Measurements from ENCODE around the gene SPANXA1.
"Not testable (repeated sequence)": the region's sequence is repeated elsewhere in the genome, so short reads cannot be mapped to it uniquely, and the experiment has no call there.

SPANXA1 gene

GRCh38 chrX:141584638-141585037 lies at the start of gene SPANXA1:
SPANXA1 (minus strand) TSS chrX:141584738; CDS start chrX:141584678, 60 bp downstream.
- DNase-seq (ENCODE audit: low read depth): not testable (repeated sequence)

- no peak for DNase-seq (ENCODE audit: low read depth)
Measured at GRCh38 chrX:141632124-141632523, 47.6 kb upstream of the SPANXA1 start.

GRCh38 chrX:141619336-141619735 lies 34.8 kb upstream of the SPANXA1 start:
- no peak for DNase-seq (ENCODE audit: low read depth)

- DNase-seq (ENCODE audit: low read depth): no peak
Measured at GRCh38 chrX:141609111-141609510, 24.6 kb upstream of the SPANXA1 start.

- DNase-seq (ENCODE audit: low read depth): not testable (repeated sequence)
Measured at GRCh38 chrX:141589408-141589807, 4.9 kb upstream of the SPANXA1 start, which contains the start of gene SPANXA2. SPANXA2 (plus strand) TSS chrX:141589708; CDS start chrX:141589768, 60 bp downstream.

GRCh38 chrX:141542551-141542950 lies 42.0 kb downstream of the SPANXA1 start:
- not testable (repeated sequence) for DNase-seq (ENCODE audit: low read depth)

All from stimulated activated CD4-positive, alpha-beta T cell treated with anti-CD3 and anti-CD28 coated beads, Interleukin-2, amount 100 ng/mL, for 4 hours (primary cell).